Cardiac fibroblast (primary cell): Measurements from ENCODE around the gene SPAG7.

Experiments
- DNase-seq, 2 donors: peaks; one replicate each; pipeline versions ENCODE4 v3.0.0 to v3.0.0-alpha.2; 2010; ENCODE audit warnings: low read depth in 2 of 2
- H3K4me3 ChIP-seq, 2 donors: replicated peaks in 1 of 2; 1 replicate in 1 of 2; 2 replicates in 1 of 2; pipeline ENCODE4 v1.5.1; 2011; ENCODE audit warnings: low read depth in 2 of 2, low read length in 2 of 2, mild to moderate bottlenecking in 2 of 2, moderate library complexity in 1 of 2
- CTCF ChIP-seq: IDR thresholded peaks from one replicate; pipeline ENCODE4 v1.5.1; 2011; ENCODE audit warnings: low read depth, mild to moderate bottlenecking, low read length, inconsistent platforms

The SPAG7 gene

GRCh38 chr17:4913994-4914393 is 53.6 kb downstream of the SPAG7 start:
- no peak overlapping the region for H3K4me3 ChIP-seq
- peak in 1 of 2 donors; percentile 34 for DNase-seq
- TF ChIP-seq CTCF = no peak
